Measurements from ENCODE around the gene ABCB9. TPM values are rescaled to one million over a fixed set of nuclear protein-coding genes. Genes with fewer than 3 reads are reported as not detected.
A peak's percentile ranks its signal among the peaks of the same experiment; 100 is the strongest.

ABCB9 gene
- total RNA-seq, 1 donor from 2014 or later = 1.6 TPM

GRCh38 chr12:122884091-122884826 is 82.0 kb downstream of the ABCB9 start:
- DNase-seq = no peak
- intact Hi-C loops (cut with micrococcal nuclease) = no loop called here
- Histone ChIP-seq H3K4me3 (peak overlapping the region; percentile 5), H3K27me3 (ENCODE audit: low read depth) (no peaks in the 10 kb centered on the region), H3K27ac (replicated peaks) (peak overlapping the region; percentile 66), H3K36me3 (no peaks in the 10 kb centered on the region), H3K9me3 (replicated peaks) (no peaks in the 10 kb centered on the region), H3K4me1 (peaks cover 95% of the 10 kb centered on the region)
- TF ChIP-seq, protein P1, sequence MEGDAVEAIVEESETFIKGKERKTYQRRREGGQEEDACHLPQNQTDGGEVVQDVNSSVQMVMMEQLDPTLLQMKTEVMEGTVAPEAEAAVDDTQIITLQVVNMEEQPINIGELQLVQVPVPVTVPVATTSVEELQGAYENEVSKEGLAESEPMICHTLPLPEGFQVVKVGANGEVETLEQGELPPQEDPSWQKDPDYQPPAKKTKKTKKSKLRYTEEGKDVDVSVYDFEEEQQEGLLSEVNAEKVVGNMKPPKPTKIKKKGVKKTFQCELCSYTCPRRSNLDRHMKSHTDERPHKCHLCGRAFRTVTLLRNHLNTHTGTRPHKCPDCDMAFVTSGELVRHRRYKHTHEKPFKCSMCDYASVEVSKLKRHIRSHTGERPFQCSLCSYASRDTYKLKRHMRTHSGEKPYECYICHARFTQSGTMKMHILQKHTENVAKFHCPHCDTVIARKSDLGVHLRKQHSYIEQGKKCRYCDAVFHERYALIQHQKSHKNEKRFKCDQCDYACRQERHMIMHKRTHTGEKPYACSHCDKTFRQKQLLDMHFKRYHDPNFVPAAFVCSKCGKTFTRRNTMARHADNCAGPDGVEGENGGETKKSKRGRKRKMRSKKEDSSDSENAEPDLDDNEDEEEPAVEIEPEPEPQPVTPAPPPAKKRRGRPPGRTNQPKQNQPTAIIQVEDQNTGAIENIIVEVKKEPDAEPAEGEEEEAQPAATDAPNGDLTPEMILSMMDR (IDR thresholded peaks at IDR 0.05; ENCODE audit: borderline replicate concordance) = no peak

DNA sequence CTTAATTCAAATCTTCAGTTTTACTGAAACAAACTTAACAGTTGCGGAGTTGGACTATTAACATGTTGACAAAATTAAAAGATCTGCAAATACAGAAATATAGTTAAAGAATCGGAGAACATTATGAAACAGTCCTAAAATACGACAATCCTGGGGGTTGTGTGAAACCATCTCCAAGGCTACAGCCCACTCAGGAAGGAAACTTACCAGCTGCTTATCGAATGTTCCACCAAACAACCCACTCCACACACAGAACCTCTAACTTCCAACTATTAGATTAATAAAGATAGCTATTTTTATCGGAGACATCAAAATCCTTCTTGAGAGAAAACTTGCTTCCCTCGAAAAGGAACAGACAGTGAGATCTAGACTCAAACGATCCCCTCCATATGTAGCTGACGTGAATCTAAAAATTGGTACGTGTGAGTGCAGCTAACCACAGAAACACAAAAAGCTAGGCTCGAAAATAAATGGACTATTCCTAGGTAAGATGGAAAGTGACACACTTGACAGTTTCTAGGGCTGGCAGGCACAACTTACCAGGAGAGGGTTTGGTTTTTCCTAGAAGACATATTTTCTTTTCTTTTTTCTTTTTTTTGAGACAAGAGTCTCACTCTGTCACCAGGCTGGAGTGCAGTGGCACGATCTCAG is 83.2 kb downstream of the ABCB9 start:
- TF ChIP-seq, protein P1 (IDR thresholded peaks at IDR 0.05; ENCODE audit: borderline replicate concordance) = no peak
- H3K27me3 ChIP-seq (ENCODE audit: low read depth) = no peaks in the 10 kb centered on the region
- intact Hi-C loops (cut with micrococcal nuclease) = no loop called here
- H3K36me3 ChIP-seq = no peaks in the 10 kb centered on the region
- no peaks in the 10 kb centered on the region for H3K9me3 ChIP-seq (replicated peaks)
- no peak overlapping the region for H3K4me3 ChIP-seq
- no peak for DNase-seq
- peak overlapping the region; percentile 39 for H3K27ac ChIP-seq (replicated peaks)
- peaks cover 95% of the 10 kb centered on the region for H3K4me1 ChIP-seq

DNA sequence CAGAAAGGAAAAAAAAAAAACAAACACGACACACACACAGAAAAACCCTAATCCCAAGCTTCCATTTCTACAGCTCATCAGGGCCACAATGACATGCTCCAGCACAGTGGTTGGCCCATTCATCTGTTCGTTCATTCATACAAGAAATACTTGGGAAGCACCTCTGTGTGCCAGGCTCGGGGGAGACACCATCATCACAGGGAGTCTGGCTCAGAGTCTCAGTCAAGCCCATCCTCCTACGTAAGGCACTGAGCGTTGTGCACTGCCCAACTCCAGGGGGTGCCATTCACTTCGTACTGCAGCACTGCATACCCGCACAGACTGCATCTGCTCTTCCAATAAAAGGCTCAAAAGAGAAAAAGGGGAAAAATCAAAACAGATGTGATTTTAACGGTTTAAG is 85.6 kb downstream of the ABCB9 start:
- TF ChIP-seq, protein P1 (IDR thresholded peaks at IDR 0.05; ENCODE audit: borderline replicate concordance) = peak; percentile 43
- no peaks in the 10 kb centered on the region for H3K27me3 ChIP-seq (ENCODE audit: low read depth)
- no peak for DNase-seq
- no peak overlapping the region for H3K4me3 ChIP-seq
- intact Hi-C loops (cut with micrococcal nuclease) = no loop called here
- H3K4me1 ChIP-seq = peaks cover 97% of the 10 kb centered on the region
- no peaks in the 10 kb centered on the region for H3K9me3 ChIP-seq (replicated peaks)
- H3K36me3 ChIP-seq = no peaks in the 10 kb centered on the region
- peak overlapping the region; percentile 50 for H3K27ac ChIP-seq (replicated peaks)

DNA sequence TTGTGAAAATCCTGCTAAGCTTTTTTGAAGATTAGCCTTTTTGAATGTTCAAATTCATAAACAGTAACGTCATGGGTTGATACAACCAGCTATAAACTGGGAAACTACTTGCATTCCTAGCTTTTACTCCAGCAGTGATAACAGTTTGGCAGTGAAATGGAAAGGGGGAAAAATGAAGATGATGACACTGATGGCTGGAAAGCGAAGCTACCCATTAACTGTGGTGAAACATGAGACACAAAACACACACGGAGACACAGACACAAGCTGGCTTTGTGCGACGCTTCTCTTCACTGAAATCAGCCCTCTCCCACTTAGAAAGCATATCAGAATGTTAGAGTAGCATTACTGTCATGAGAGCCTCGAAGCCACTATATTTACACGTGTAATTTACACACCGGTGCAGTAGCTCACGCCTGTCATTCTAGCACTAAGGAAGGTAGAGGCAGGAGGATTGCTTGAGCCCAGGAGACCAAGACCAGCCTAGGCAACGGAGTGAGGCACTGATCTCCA is 86.1 kb downstream of the ABCB9 start:
- peaks cover 100% of the 10 kb centered on the region for H3K4me1 ChIP-seq
- H3K9me3 ChIP-seq (replicated peaks) = no peaks in the 10 kb centered on the region
- TF ChIP-seq, protein P1 (IDR thresholded peaks at IDR 0.05; ENCODE audit: borderline replicate concordance) = no peak
- H3K27ac ChIP-seq (replicated peaks) = peak overlapping the region; percentile 50
- H3K36me3 ChIP-seq = no peaks in the 10 kb centered on the region
- H3K4me3 ChIP-seq = no peak overlapping the region
- intact Hi-C loops (cut with micrococcal nuclease) = no loop called here
- DNase-seq = no peak
- no peaks in the 10 kb centered on the region for H3K27me3 ChIP-seq (ENCODE audit: low read depth)

Small RNAs within 50 kb of the gene (microRNA-seq; reads per million reads assigned to microRNA genes)
- not detected for gene MIR4304

Other genes starting within 250 kb of the ABCB9 start
- not detected for gene HCAR3, start 249.7 kb downstream of the ABCB9 start, total RNA-seq
- gene HCAR1, start 235.6 kb downstream of the ABCB9 start, total RNA-seq = not detected
- gene DENR, start 213.6 kb downstream of the ABCB9 start, total RNA-seq = 23.5 TPM
- 0.60 TPM for gene CCDC62, start 191.9 kb downstream of the ABCB9 start, total RNA-seq
- 11.2 TPM for gene HIP1R, start 131.0 kb downstream of the ABCB9 start, total RNA-seq
- 13.3 TPM for gene VPS37B, start 70.3 kb downstream of the ABCB9 start, total RNA-seq
- gene OGFOD2, start 8.8 kb upstream of the ABCB9 start, total RNA-seq = 14.9 TPM
- 156 TPM for gene ARL6IP4, start 14.2 kb upstream of the ABCB9 start, total RNA-seq
- gene PITPNM2, start 184.6 kb upstream of the ABCB9 start, total RNA-seq = 18.4 TPM

Measured in left ventricle myocardium inferior (tissue), 1 donor.